Adipocyte (in vitro differentiated cells): ENCODE measurements around the gene DOCK2.
A peak's percentile ranks its signal among the peaks of the same experiment; 100 is the strongest.

Source experiments
- DNase-seq: peaks from one replicate; pipeline ENCODE4 v3.0.0-alpha.2; 2015; ENCODE audit warnings: low read depth
- H3K27me3 ChIP-seq: replicated peaks from 2 replicates; pipeline ENCODE4 v1.7.0; 2013; ENCODE audit warnings: mild to moderate bottlenecking, low read length, moderate library complexity; ENCODE audit not compliant: control insufficient read depth, insufficient read depth
- H3K36me3 ChIP-seq: 2 replicates; pipeline ENCODE4 v1.7.0; 2013; ENCODE audit warnings: low read length, mild to moderate bottlenecking, moderate library complexity; ENCODE audit not compliant: control insufficient read depth, insufficient read depth, severe bottlenecking
- H3K4me1 ChIP-seq: 2 replicates; pipeline ENCODE4 v1.7.0; 2013; ENCODE audit warnings: mild to moderate bottlenecking, low read length, moderate library complexity; ENCODE audit not compliant: control insufficient read depth, insufficient read depth
- H3K4me3 ChIP-seq: 2 replicates; pipeline ENCODE4 v1.7.0; 2013; ENCODE audit warnings: mild to moderate bottlenecking, low read length, moderate library complexity
- H3K9ac ChIP-seq: 2 replicates; pipeline ENCODE4 v1.7.0; 2013; ENCODE audit warnings: mild to moderate bottlenecking, low read length, moderate library complexity
- H3K9me3 ChIP-seq: 2 replicates; pipeline ENCODE4 v1.7.0; 2013; ENCODE audit warnings: mild to moderate bottlenecking, low read length, moderate library complexity; ENCODE audit not compliant: control insufficient read depth

The DOCK2 gene

DNA sequence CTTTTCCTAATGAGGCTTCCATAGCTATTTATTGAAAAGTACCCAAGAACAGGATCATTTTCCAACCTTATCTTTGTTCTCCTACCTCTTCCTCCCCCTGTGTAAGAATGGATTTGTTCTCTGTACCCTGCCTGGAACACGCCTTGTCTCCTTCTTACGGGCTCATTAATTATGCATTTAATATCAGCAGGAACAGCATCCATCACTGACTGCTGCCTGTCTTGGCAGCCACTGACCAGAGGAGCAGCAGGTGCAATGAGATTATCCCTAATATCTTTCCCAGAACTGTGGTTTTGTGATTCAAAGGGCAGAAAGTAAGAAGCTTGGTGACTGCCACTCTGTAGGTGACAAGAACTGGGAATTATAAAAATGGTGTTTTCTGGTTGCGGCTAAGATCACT lies 362.5 kb downstream of the DOCK2 start:
- no peaks in the 10 kb centered on the region for H3K36me3 ChIP-seq
- H3K4me3 ChIP-seq = no peak overlapping the region
- peaks cover 3% of the 10 kb centered on the region for H3K9me3 ChIP-seq
- no peaks in the 10 kb centered on the region for H3K27me3 ChIP-seq
- DNase-seq = no peak
- H3K4me1 ChIP-seq = no peaks in the 10 kb centered on the region
- no peak overlapping the region for H3K9ac ChIP-seq

DNA sequence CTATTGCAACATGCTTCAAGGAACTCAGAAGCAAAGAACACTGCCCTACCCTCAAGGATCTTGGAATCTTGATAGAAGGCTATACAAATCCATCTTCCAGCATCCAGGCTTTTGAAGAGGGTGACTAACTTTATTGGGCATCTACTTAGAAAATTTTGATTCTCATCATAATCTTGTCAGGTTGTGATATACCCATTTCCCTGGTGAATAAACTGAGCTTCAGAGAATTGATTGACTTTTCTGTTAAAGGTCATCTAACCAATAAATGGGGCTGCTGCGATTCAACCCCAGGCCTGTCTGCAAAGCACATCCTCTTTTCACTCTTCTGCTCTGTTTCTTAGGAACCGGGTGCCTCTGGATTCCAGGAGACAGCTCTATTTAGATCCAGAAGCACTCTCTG lies 363.1 kb downstream of the DOCK2 start:
- H3K36me3 ChIP-seq = no peaks in the 10 kb centered on the region
- no peak overlapping the region for H3K9ac ChIP-seq
- H3K4me3 ChIP-seq = no peak overlapping the region
- no peak for DNase-seq
- H3K9me3 ChIP-seq = peaks cover 3% of the 10 kb centered on the region
- H3K27me3 ChIP-seq = no peaks in the 10 kb centered on the region
- H3K4me1 ChIP-seq = no peaks in the 10 kb centered on the region

DNA sequence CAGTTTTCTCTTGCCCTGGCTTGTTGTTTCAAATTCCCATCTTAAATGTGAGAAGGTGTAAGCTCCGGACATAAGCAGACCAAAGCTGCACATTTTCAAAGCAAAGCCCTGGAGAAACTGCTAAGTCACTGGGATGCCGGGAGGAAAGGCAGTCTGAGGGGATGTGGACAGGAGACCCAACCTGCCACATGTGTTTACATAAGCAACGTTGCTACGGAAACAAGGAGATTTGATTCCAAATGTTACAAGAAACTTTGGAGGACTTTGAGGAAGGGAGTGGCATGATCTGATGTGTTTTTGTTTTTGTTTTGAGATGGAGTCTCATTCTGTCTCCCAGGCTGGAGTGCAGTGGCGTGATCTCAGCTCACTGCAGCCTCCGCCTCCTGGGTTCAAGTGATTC lies 368.9 kb downstream of the DOCK2 start:
- no peak overlapping the region for H3K4me3 ChIP-seq
- H3K36me3 ChIP-seq = no peaks in the 10 kb centered on the region
- H3K4me1 ChIP-seq = no peaks in the 10 kb centered on the region
- no peaks in the 10 kb centered on the region for H3K9me3 ChIP-seq
- no peak for DNase-seq
- no peak overlapping the region for H3K9ac ChIP-seq
- H3K27me3 ChIP-seq = peaks cover 32% of the 10 kb centered on the region

DNA sequence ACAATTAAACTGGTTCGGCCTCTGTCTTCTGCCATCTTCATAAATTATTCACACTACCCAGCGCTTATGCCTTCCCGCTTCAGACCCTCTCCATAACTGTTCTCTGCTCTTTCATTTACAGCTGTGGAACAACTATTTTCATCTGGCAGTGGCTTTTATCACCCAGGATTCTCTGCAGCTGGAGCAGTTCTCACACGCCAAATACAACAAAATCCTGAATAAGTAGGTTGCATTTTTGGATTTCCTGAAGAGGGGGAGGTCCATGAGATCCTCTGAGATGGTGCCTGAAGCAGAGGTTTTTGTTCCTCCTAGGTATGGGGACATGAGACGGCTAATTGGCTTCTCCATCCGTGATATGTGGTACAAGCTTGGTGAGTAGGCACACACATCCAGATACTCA lies 371.3 kb downstream of the DOCK2 start:
- Histone ChIP-seq H3K4me1 (no peaks in the 10 kb centered on the region), H3K9me3 (no peaks in the 10 kb centered on the region), H3K27me3 (peaks cover 55% of the 10 kb centered on the region), H3K9ac (no peak overlapping the region), H3K36me3 (no peaks in the 10 kb centered on the region), H3K4me3 (no peak overlapping the region)
- DNase-seq = no peak

DNA sequence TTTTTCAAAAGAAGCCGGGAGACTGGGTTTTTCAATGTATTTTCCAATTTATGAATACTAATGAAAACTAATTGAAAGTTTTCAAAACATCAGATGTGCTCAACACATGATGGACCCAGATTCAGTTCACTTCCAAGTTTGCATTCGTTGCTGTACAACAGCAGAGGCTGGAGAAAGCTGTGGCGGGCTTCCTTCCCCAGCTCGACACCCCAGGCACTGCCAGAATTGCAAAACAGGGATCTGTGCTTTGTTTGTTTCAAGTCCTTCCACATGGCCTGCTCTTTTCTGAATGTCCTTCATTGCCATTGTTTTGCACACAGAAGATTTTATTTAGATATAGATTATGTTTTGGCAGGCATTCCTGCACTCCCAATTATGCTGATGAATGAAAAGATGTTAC lies 373.5 kb downstream of the DOCK2 start:
- Histone ChIP-seq H3K9ac (no peak overlapping the region), H3K36me3 (no peaks in the 10 kb centered on the region), H3K4me1 (no peaks in the 10 kb centered on the region), H3K27me3 (peaks cover 63% of the 10 kb centered on the region), H3K9me3 (peaks cover 6% of the 10 kb centered on the region), H3K4me3 (no peak overlapping the region)
- no peak for DNase-seq

DNA sequence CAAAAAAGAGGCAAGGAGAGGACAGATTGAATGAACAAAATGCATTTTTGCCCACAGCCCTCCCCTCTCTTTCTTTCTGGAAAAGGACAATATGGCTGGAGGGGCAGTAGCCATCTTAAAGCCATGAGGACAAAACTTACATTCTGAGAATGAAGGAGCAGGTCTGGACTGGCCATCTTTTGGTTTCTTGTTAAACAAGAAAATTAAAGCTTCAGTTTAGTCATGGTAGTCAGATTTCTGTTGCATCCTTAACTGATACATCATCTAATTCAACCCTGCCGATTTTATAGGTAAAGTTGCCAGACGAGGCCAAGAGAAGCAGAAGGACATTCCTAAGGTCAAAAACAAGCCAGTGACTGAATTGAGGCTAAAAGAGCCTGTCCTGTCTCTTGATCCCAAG lies 374.7 kb downstream of the DOCK2 start:
- Histone ChIP-seq H3K4me3 (no peak overlapping the region), H3K9ac (no peak overlapping the region), H3K27me3 (peaks cover 52% of the 10 kb centered on the region), H3K4me1 (no peaks in the 10 kb centered on the region), H3K9me3 (peaks cover 6% of the 10 kb centered on the region), H3K36me3 (no peaks in the 10 kb centered on the region)
- no peak for DNase-seq

DNA sequence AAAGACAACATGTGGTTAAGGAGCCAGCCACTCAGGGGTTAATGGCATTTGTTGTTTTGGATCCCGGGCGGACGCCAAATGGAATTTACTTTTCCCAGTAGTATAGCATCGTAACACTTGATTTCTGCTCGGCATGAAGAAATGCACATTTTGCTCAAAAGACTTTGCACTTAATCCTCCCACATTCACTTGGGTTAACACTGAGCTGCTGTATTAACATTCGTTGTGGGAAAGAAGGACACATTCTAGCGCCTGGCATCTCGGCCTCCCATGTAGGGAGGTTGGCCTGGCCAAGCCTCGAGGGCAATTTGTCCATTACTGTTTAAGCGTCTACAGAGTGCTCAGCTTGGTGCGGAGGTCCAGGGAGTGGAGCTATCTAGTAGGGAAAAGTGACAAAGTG lies 375.5 kb downstream of the DOCK2 start:
- DNase-seq = no peak
- Histone ChIP-seq H3K36me3 (no peaks in the 10 kb centered on the region), H3K4me3 (no peak overlapping the region), H3K9me3 (peaks cover 6% of the 10 kb centered on the region), H3K27me3 (peaks cover 51% of the 10 kb centered on the region), H3K4me1 (no peaks in the 10 kb centered on the region), H3K9ac (no peak overlapping the region)

DNA sequence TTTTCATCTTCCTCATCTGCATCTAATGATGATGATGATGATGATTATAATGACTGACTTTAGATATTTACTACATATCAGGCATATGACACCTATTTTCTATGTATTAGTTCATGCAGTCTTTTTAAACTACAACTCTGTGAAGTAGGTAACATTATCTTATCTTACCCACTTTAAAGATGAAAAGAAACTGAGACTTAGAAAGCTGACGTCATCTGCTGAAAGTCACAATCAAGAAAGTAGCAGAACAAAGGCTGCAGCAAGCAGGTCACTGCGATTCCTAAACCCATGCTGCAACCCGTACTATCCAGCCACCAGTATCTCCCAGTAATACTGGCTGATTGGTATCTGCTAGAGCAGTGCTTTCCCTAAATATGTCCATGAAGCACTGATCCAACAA lies 383.3 kb downstream of the DOCK2 start:
- Histone ChIP-seq H3K27me3 (peaks cover 67% of the 10 kb centered on the region), H3K4me3 (no peak overlapping the region), H3K9ac (no peak overlapping the region), H3K4me1 (no peaks in the 10 kb centered on the region), H3K36me3 (no peaks in the 10 kb centered on the region), H3K9me3 (no peaks in the 10 kb centered on the region)
- DNase-seq = no peak

DNA sequence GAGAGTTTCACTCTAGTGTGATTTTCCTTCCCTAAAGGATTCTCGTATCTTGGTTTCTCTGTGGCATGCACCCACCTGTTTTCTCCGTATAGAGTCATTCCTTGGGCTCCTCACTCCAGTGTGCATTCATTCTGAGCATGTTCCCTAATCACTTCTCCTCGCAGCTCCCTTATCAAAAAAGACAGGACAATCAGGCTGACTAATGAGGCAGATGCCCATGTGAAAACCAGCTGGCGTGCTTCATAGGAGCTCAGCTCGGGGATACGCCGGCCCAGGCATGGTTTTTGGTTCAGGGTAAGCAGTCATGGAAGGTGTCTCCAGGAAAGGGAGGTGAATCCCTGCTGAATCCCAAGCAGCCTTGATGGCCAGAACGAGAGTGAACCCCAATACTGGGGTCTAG lies 384.4 kb downstream of the DOCK2 start:
- no peaks in the 10 kb centered on the region for H3K4me1 ChIP-seq
- no peak for DNase-seq
- H3K27me3 ChIP-seq = peaks cover 75% of the 10 kb centered on the region
- no peak overlapping the region for H3K4me3 ChIP-seq
- H3K9me3 ChIP-seq = no peaks in the 10 kb centered on the region
- no peak overlapping the region for H3K9ac ChIP-seq
- no peaks in the 10 kb centered on the region for H3K36me3 ChIP-seq

DNA sequence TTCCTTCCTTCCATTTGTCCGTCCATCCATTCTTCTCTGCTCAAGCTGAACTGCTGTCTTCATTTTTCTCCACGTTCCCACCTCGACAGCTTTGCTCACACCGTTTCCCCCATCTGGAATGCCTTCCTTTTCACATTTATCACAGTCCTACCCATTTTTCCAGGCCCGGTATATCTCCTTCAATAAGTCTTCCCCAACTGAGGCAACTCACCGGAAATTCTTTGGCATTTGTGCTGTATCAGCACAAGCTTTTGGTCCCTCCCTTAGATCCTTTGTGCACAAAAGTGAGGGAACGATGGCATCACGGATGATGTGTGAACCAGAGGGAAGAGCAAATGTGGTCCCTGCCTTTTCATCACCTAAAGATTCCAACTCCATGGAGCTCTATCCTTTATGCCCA lies 388.8 kb downstream of the DOCK2 start:
- no peak overlapping the region for H3K9ac ChIP-seq
- no peak for DNase-seq
- H3K4me1 ChIP-seq = no peaks in the 10 kb centered on the region
- H3K27me3 ChIP-seq = peaks cover 48% of the 10 kb centered on the region
- H3K9me3 ChIP-seq = no peaks in the 10 kb centered on the region
- H3K4me3 ChIP-seq = no peak overlapping the region
- no peaks in the 10 kb centered on the region for H3K36me3 ChIP-seq

DNA sequence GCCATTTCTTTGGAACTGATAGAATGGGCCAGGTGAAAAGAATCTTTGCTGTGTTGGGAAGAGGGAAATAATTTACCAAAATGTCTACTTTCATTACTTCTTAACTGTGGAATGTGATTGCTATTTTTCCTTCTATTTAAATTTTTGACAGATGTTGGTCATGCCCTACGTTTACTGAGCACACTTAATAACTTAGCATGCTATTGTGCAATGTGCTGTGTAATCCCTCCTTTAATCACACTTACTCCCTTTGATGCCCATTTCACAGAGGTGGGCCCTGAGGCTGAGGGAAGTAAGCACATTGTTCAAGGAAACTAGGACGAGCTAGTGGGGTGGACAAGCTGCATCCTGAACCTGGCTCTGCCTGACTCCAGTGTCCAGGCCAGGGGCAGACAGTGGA lies 391.0 kb downstream of the DOCK2 start:
- peak; percentile 34 for DNase-seq
- Histone ChIP-seq H3K27me3 (peaks cover 29% of the 10 kb centered on the region), H3K4me3 (no peak overlapping the region), H3K36me3 (no peaks in the 10 kb centered on the region), H3K4me1 (no peaks in the 10 kb centered on the region), H3K9me3 (no peaks in the 10 kb centered on the region), H3K9ac (no peak overlapping the region)

DNA sequence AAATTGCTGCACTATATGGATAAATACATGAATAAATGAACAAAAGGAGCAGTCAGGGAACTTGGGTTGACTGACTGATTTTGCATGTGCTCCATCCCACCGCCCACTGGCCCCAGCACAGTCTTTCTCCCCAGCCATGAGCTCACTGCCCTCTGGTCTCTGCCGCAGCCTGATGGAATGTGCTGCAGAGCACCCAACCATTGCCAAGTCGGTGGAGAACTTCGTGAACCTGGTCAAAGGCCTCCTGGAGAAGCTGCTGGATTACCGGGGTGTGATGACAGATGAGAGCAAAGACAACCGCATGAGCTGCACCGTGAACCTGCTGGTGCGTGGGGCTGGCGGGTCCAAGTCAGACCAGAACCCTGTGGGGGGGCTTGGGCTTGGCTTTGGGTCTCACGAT lies 397.2 kb downstream of the DOCK2 start:
- no peak overlapping the region for H3K9ac ChIP-seq
- no peak for DNase-seq
- peaks cover 6% of the 10 kb centered on the region for H3K27me3 ChIP-seq
- no peaks in the 10 kb centered on the region for H3K4me1 ChIP-seq
- H3K9me3 ChIP-seq = no peaks in the 10 kb centered on the region
- no peaks in the 10 kb centered on the region for H3K36me3 ChIP-seq
- H3K4me3 ChIP-seq = no peak overlapping the region
